ENCODE measurements around the gene CRLF1. TPM values are rescaled to one million over a fixed set of nuclear protein-coding genes. Genes with fewer than 3 reads are reported as not detected.
A peak's percentile ranks its signal among the peaks of the same experiment; 100 is the strongest.

Gene CRLF1
- total RNA-seq, 1 donor from 2014 or later: 55.3 TPM

DNA sequence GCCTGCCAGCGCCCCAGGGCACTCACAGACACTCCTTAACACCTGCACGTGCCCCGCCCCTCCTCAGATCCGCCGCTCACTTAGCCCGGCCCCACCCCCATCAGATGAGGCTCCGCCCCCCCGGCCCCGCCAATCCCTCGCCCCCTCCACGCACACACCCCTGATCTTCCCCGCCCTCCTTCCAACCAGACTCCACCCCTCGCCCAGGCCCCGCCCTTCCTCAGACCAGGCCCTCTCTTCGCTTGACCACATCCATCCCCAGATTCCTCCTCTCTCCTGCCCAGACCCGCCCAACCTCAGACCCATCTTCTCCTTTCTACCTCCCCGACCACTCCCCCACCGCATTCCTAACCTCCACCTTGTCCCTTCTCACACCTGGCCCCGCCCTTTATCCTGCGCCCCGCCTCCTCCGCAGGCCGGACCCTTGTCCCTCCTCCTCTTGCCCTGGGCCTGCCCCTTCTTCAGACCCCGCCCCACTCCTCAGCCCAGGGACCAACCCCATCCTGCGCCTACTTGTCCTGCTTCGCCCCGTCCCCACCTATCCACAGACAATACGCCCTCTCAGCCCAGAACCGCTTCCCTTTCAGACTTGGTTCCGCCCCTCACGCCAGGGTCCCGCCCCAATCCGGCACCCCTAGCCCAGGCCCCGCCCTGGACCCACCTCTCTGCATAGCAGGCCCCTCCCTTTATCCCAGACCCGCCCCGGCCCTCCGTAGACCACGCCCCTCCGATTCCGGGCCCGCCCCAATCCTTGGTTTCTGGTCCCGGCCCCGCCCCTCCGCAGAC, 29.8 kb upstream of the CRLF1 start:
- Mint-ChIP-seq H3K4me3 (ENCODE audit: unreplicated experiment) (peak overlapping the region; percentile 67), H3K27ac (ENCODE audit: unreplicated experiment) (peak overlapping the region; percentile 22), H3K27me3 (ENCODE audit: unreplicated experiment) (peaks cover 18% of the 10 kb centered on the region), H3K36me3 (ENCODE audit: unreplicated experiment) (no peaks in the 10 kb centered on the region), H3K4me1 (ENCODE audit: low read depth, unreplicated experiment) (peaks cover 20% of the 10 kb centered on the region), H3K9me3 (ENCODE audit: unreplicated experiment) (peaks cover 20% of the 10 kb centered on the region)
- TF ChIP-seq, protein P1, sequence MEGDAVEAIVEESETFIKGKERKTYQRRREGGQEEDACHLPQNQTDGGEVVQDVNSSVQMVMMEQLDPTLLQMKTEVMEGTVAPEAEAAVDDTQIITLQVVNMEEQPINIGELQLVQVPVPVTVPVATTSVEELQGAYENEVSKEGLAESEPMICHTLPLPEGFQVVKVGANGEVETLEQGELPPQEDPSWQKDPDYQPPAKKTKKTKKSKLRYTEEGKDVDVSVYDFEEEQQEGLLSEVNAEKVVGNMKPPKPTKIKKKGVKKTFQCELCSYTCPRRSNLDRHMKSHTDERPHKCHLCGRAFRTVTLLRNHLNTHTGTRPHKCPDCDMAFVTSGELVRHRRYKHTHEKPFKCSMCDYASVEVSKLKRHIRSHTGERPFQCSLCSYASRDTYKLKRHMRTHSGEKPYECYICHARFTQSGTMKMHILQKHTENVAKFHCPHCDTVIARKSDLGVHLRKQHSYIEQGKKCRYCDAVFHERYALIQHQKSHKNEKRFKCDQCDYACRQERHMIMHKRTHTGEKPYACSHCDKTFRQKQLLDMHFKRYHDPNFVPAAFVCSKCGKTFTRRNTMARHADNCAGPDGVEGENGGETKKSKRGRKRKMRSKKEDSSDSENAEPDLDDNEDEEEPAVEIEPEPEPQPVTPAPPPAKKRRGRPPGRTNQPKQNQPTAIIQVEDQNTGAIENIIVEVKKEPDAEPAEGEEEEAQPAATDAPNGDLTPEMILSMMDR (IDR thresholded peaks at IDR 0.05; ENCODE audit: partially characterized antibody, unreplicated experiment): no peak
- peak; percentile 99 for DNase-seq

DNA sequence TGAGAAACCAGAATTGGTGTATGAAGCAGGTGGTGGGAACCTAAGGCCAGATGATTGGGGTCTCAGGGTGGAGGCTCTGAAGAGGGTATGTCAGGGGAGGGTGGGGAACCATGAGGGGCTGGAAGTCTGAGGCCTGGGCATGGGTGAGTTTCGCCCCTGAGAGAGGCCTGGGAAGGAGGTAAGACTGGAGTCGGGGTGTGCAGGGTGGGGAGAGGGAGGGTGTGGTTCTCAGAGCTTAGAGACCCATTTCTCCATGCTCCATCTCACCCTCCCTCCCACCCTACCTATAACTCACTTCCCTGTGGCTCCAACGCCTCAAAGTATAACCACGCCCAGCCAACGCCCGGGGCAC, 29.2 kb upstream of the CRLF1 start:
- Mint-ChIP-seq H3K27ac (ENCODE audit: unreplicated experiment) (peak overlapping the region; percentile 98), H3K4me3 (ENCODE audit: unreplicated experiment) (peak overlapping the region; percentile 67), H3K4me1 (ENCODE audit: low read depth, unreplicated experiment) (peaks cover 20% of the 10 kb centered on the region), H3K36me3 (ENCODE audit: unreplicated experiment) (no peaks in the 10 kb centered on the region), H3K27me3 (ENCODE audit: unreplicated experiment) (peaks cover 18% of the 10 kb centered on the region), H3K9me3 (ENCODE audit: unreplicated experiment) (peaks cover 20% of the 10 kb centered on the region)
- TF ChIP-seq, protein P1 (IDR thresholded peaks at IDR 0.05; ENCODE audit: partially characterized antibody, unreplicated experiment): no peak
- DNase-seq: no peak

DNA sequence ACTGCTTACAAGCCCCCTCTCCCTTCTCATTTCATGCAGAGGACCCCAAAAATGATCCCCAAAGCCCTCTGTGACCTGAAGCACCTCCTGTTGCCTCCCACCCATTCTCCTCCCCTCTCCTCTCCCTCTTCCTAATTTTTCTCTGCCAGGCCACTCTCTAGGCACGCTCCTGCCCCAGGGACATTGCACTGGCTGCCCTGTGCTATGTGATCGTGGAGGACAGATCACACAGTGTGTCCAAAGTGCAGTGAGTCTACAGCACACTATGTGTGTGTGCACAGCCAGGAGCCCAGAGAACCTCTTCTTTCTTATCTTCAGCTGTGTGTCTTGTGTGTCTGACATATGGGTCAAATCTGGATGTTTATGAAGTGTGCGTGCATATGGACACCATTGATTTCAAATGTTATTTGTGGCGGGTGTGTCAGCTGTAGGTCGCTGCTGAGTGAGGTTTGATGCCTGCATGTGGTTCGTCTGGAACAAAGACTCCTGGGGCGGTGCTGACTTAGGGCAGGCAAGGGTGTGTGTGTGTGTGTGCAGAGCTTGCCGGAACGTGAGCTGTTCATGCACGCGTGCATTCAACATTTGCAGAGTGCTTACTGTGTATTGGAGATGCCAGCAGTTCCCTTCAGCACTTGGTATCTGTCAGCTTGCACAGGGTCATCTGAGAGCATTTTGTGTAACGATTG, 28.2 kb upstream of the CRLF1 start:
- Mint-ChIP-seq H3K36me3 (ENCODE audit: unreplicated experiment) (no peaks in the 10 kb centered on the region), H3K27ac (ENCODE audit: unreplicated experiment) (peak overlapping the region; percentile 98), H3K27me3 (ENCODE audit: unreplicated experiment) (peaks cover 18% of the 10 kb centered on the region), H3K4me1 (ENCODE audit: low read depth, unreplicated experiment) (peaks cover 24% of the 10 kb centered on the region), H3K4me3 (ENCODE audit: unreplicated experiment) (peak overlapping the region; percentile 48), H3K9me3 (ENCODE audit: unreplicated experiment) (peaks cover 24% of the 10 kb centered on the region)
- no peak for DNase-seq
- TF ChIP-seq, protein P1 (IDR thresholded peaks at IDR 0.05; ENCODE audit: partially characterized antibody, unreplicated experiment): no peak

DNA sequence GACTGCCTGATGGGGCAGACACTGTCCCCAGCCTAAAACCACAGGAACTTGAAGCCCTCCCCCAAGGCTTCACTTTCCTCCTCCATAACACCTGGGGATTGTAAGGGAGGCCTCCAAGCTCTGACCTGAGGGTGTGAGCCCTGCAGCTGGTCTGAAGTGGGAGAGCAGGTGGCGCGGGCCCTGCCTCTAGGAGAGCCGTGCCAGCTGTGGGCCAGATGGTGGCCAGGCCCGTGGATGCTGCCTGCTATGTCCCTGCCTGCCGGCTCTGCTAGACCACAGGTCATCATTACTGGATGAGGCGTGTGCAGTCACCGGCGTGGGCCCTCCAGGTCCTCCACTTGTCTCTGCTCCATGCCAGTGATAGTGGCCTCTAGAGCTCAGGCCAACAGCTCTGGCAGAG, 26.7 kb upstream of the CRLF1 start:
- Mint-ChIP-seq H3K9me3 (ENCODE audit: unreplicated experiment) (peaks cover 28% of the 10 kb centered on the region), H3K27ac (ENCODE audit: unreplicated experiment) (peak overlapping the region; percentile 95), H3K4me1 (ENCODE audit: low read depth, unreplicated experiment) (peaks cover 27% of the 10 kb centered on the region), H3K36me3 (ENCODE audit: unreplicated experiment) (no peaks in the 10 kb centered on the region), H3K4me3 (ENCODE audit: unreplicated experiment) (peak overlapping the region; percentile 71), H3K27me3 (ENCODE audit: unreplicated experiment) (peaks cover 18% of the 10 kb centered on the region)
- DNase-seq: peak; percentile 70
- TF ChIP-seq, protein P1 (IDR thresholded peaks at IDR 0.05; ENCODE audit: partially characterized antibody, unreplicated experiment): no peak

Data from glutamatergic neuron (in vitro differentiated cells).